ENCODE measurements around the gene GJA9.

DNA sequence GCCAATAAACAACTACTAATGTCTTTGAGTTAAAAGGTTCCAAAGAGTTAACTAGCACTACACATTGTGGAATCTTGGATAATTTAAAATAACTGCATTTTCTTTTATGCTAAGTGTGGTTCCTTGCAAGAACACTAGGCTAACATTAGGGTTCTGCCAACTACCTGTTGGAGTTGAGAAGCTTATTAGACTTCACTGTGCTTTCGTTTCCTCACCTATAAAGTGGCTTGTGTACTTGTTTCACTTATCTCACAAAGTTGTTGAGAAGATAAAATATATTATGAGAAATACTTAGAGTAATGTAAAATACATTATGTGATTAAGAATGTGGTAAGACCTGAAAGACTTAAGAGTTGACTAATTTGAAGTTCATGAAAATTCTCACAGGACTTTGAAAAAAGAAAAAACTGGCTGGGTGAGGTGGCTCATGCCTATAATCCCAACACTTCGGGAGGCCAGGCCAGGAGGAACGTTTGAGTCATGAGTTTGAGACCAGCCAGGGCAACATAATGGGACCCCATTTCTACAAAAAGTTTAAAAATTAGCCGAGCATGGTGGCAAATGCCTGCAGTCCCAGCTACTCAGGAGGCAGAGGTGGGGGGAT is 16.2 kb downstream of the GJA9 start:
- no peak for TF ChIP-seq POLR2A (IDR thresholded peaks at IDR 0.05; ENCODE audit: low read length)
- TF ChIP-seq GATA1 (IDR thresholded peaks at IDR 0.05; ENCODE audit: low read depth, low read length): no peak

Measured in erythroblast (primary cell).